ENCODE results near the gene KLHL35. TPM values are rescaled to one million over a fixed set of nuclear protein-coding genes. Genes with fewer than 3 reads are reported as not detected.
"Not testable (repeated sequence)": the region's sequence is repeated elsewhere in the genome, so short reads cannot be mapped to it uniquely, and the experiment has no call there.

Gene KLHL35
- polyA plus RNA-seq, 3 donors: 0.33 to 0.45 TPM; not detected in 1

GRCh38 chr11:75380245-75380644, 52.8 kb downstream of the KLHL35 start:
- WGBS (ENCODE audit: insufficient coverage): no CpG with 5 or more reads among the region's 2 CpGs
- Mint-ChIP-seq H3K27me3 (ENCODE audit: low read depth in 3 of 3) (no peaks in the 10 kb centered on the region), H3K27ac (peak overlapping the region in 6 of 7 donors; percentile 65 to 95 (median 93)), H3K9me3 (no peaks in the 10 kb centered on the region), H3K4me1 (peaks cover 51% of the 10 kb centered on the region), H3K36me3 (no peaks in the 10 kb centered on the region), H3K4me3 (no peak overlapping the region)
- Histone ChIP-seq H3K36me3 (replicated peaks in 1 of 2; ENCODE audit: control insufficient read depth in 1 of 2, insufficient read depth in 2 of 2, low read length in 2 of 2) (no peaks in the 10 kb centered on the region), H3K4me3 (replicated peaks in 1 of 3; ENCODE audit: low read depth in 2 of 3, low read length in 3 of 3) (no peak overlapping the region), H3K27ac (ENCODE audit: low read depth in 1 of 2, low read length in 2 of 2) (peak overlapping the region in 1 of 2 donors; percentile 71), H3K9ac (ENCODE audit: insufficient read depth, low read length, poor library complexity, severe bottlenecking) (no peak overlapping the region), H3K27me3 (ENCODE audit: control insufficient read depth in 2 of 2, insufficient read depth in 2 of 2, low read length in 2 of 2) (no peaks in the 10 kb centered on the region), H2AFZ (ENCODE audit: insufficient read depth, low read depth, low read length, poor library complexity, severe bottlenecking) (peak overlapping the region; percentile 73), H3K4me2 (replicated peaks; ENCODE audit: extremely low read depth, low read length, poor library complexity, severe bottlenecking) (no peak overlapping the region), H3K4me1 (ENCODE audit: control insufficient read depth in 1 of 2, insufficient read depth in 2 of 2, low read length in 2 of 2) (peaks cover 58 to 60% of the 10 kb centered on the region in 2 donors), H3K9me3 (replicated peaks in 1 of 2; ENCODE audit: control insufficient read depth in 1 of 2, insufficient read depth in 1 of 2, low read length in 2 of 2) (no peaks in the 10 kb centered on the region), H4K20me1 (ENCODE audit: insufficient read depth, low read length) (no peaks in the 10 kb centered on the region), H3K79me2 (ENCODE audit: insufficient read depth, low read length) (no peaks in the 10 kb centered on the region)
- intact Hi-C loops (cut with micrococcal nuclease): loop anchor here (5.0 kb wide), 2 partner anchors 33 to 38 kb away; no protein-coding TSS in a partner anchor
- no peak for TF ChIP-seq CTCF (IDR thresholded peaks at IDR 0.05)
- no peak for DNase-seq

GRCh38 chr11:75378776-75379175, 54.2 kb downstream of the KLHL35 start:
- WGBS (ENCODE audit: insufficient coverage): 100% methylated on average over 3 of the region's 17 CpGs
- H3K27ac ChIP-seq (ENCODE audit: low read depth in 1 of 2, low read length in 2 of 2); H3K4me2 ChIP-seq (replicated peaks; ENCODE audit: extremely low read depth, low read length, poor library complexity, severe bottlenecking); H2AFZ ChIP-seq (ENCODE audit: insufficient read depth, low read depth, low read length, poor library complexity, severe bottlenecking); DNase-seq; H3K4me3 Mint-ChIP-seq; H4K20me1 ChIP-seq (ENCODE audit: insufficient read depth, low read length); H3K27ac Mint-ChIP-seq; H3K79me2 ChIP-seq (ENCODE audit: insufficient read depth, low read length); H3K36me3 ChIP-seq (replicated peaks in 1 of 2; ENCODE audit: control insufficient read depth in 1 of 2, insufficient read depth in 2 of 2, low read length in 2 of 2); H3K36me3 Mint-ChIP-seq; H3K27me3 Mint-ChIP-seq (ENCODE audit: low read depth in 3 of 3); H3K9ac ChIP-seq (ENCODE audit: insufficient read depth, low read length, poor library complexity, severe bottlenecking); H3K9me3 ChIP-seq (replicated peaks in 1 of 2; ENCODE audit: control insufficient read depth in 1 of 2, insufficient read depth in 1 of 2, low read length in 2 of 2); H3K9me3 Mint-ChIP-seq; intact Hi-C loops (cut with micrococcal nuclease); H3K27me3 ChIP-seq (ENCODE audit: control insufficient read depth in 2 of 2, insufficient read depth in 2 of 2, low read length in 2 of 2); H3K4me3 ChIP-seq (replicated peaks in 1 of 3; ENCODE audit: low read depth in 2 of 3, low read length in 3 of 3): not testable (repeated sequence)
- peaks cover 43% of the 10 kb centered on the region for H3K4me1 Mint-ChIP-seq
- peaks cover 48 to 50% of the 10 kb centered on the region in 2 donors for H3K4me1 ChIP-seq (ENCODE audit: control insufficient read depth in 1 of 2, insufficient read depth in 2 of 2, low read length in 2 of 2)

Measured in CD14-positive monocyte (primary cell).